Upper lobe of right lung (tissue), 1 donor: ENCODE results near the gene HOXC9. TPM values are rescaled to one million over a fixed set of nuclear protein-coding genes. Genes with fewer than 3 reads are reported as not detected.

Source experiments
- ATAC-seq: fragments of 200-7000 bp; cut with Tn5 transposase; one replicate; pipeline ENCODE4 v1.9.1; 2020; ENCODE audit warnings: mild to moderate bottlenecking, moderate library complexity
- DNase-seq: peaks from one replicate; pipeline ENCODE4 v3.0.0-alpha.2; 2020
- H3K27ac ChIP-seq: fragments of 200-600 bp; one replicate; pipeline ENCODE4 v1.8.0; 2022
- H3K27me3 ChIP-seq: fragments of 200-600 bp; one replicate; pipeline ENCODE4 v1.8.0; 2022; ENCODE audit warnings: mild to moderate bottlenecking
- H3K36me3 ChIP-seq: fragments of 200-600 bp; one replicate; pipeline ENCODE4 v1.8.0; 2022
- H3K4me1 ChIP-seq: fragments of 200-600 bp; one replicate; pipeline ENCODE4 v1.8.0; 2022
- H3K4me3 ChIP-seq: fragments of 200-600 bp; one replicate; pipeline ENCODE4 v1.8.0; 2022; ENCODE audit warnings: mild to moderate bottlenecking
- H3K9me3 ChIP-seq: fragments of 200-600 bp; one replicate; pipeline ENCODE4 v1.8.0; 2022
- CTCF ChIP-seq: fragments of 200-600 bp; IDR thresholded peaks from one replicate; pipeline ENCODE4 v1.8.0; 2022; ENCODE audit warnings: antibody characterized with exemption
- intact Hi-C: fragments of 100-400 bp; cut with DNase I; formaldehyde crosslinking; loops from one replicate; pipeline ENCODE4 v1.11.0; 2022
- total RNA-seq: library from RNA; stranded (reverse); fragmentation: NEBNext Ultra II Directional; extraction: Animal tissue kit (Norgen Biotek cat#: 25700); gene quantifications from one replicate; pipeline ENCODE4 v1.2.1, GENCODE V29; 2021
- donor health status: DM: no; HTN: yes; CAD: no; lungs with severe emphysema.

Gene HOXC9
- total RNA-seq, 1 donor from 2014 or later: 0.61 TPM

- no peak for TF ChIP-seq CTCF
- ATAC-seq: no peak
- no peaks in the 10 kb centered on the region for H3K4me1 ChIP-seq
- H3K4me3 ChIP-seq: no peak overlapping the region
- no peak overlapping the region for H3K27ac ChIP-seq
- peaks cover 100% of the 10 kb centered on the region for H3K27me3 ChIP-seq
- no peaks in the 10 kb centered on the region for H3K36me3 ChIP-seq
- no peaks in the 10 kb centered on the region for H3K9me3 ChIP-seq
- intact Hi-C loops: no loop called here
- no peak for DNase-seq
These were observed 43.6 kb upstream of the HOXC9 start for GRCh38 chr12:53956251-53956887.

GRCh38 chr12:53956914-53957536 is 42.9 kb upstream of the HOXC9 start:
- intact Hi-C loops: no loop called here

GRCh38 chr12:53958128-53958527 is 41.8 kb upstream of the HOXC9 start:
- Histone ChIP-seq H3K36me3 (no peaks in the 10 kb centered on the region), H3K4me3 (no peak overlapping the region), H3K4me1 (no peaks in the 10 kb centered on the region), H3K9me3 (no peaks in the 10 kb centered on the region), H3K27ac (no peak overlapping the region), H3K27me3 (peaks cover 100% of the 10 kb centered on the region)
- intact Hi-C loops: no loop called here
- DNase-seq (no peak), ATAC-seq (no peak)
- TF ChIP-seq CTCF: no peak

More at GRCh38 chr12:53956914-53957536, 42.9 kb upstream of the HOXC9 start:
- Histone ChIP-seq H3K36me3 (no peaks in the 10 kb centered on the region), H3K4me1 (no peaks in the 10 kb centered on the region), H3K4me3 (no peak overlapping the region), H3K9me3 (no peaks in the 10 kb centered on the region), H3K27ac (no peak overlapping the region), H3K27me3 (peaks cover 100% of the 10 kb centered on the region)
- TF ChIP-seq CTCF: no peak
- DNase-seq (no peak), ATAC-seq (no peak)

GRCh38 chr12:53959314-53959713 is 40.6 kb upstream of the HOXC9 start:
- Histone ChIP-seq H3K36me3 (no peaks in the 10 kb centered on the region), H3K27ac (no peak overlapping the region), H3K4me1 (no peaks in the 10 kb centered on the region), H3K4me3 (no peak overlapping the region), H3K9me3 (no peaks in the 10 kb centered on the region), H3K27me3 (peaks cover 100% of the 10 kb centered on the region)
- TF ChIP-seq CTCF: no peak
- DNase-seq (no peak), ATAC-seq (no peak)
- intact Hi-C loops: no loop called here

- H3K4me3 ChIP-seq: no peak overlapping the region
- intact Hi-C loops: no loop called here
- H3K27me3 ChIP-seq: peaks cover 100% of the 10 kb centered on the region
- H3K27ac ChIP-seq: no peak overlapping the region
- ATAC-seq (no peak), DNase-seq (no peak)
- no peaks in the 10 kb centered on the region for H3K9me3 ChIP-seq
- no peaks in the 10 kb centered on the region for H3K36me3 ChIP-seq
- no peaks in the 10 kb centered on the region for H3K4me1 ChIP-seq
- TF ChIP-seq CTCF: no peak
These were observed 39.6 kb upstream of the HOXC9 start for GRCh38 chr12:53960187-53961024.
